22Rv1 (cell line): ENCODE measurements around the gene SPP2.

Source experiments
- H3K27ac ChIP-seq: fragments of 450-650 bp; 2 replicates; pipeline ENCODE4 v1.5.1; 2017
- ZFX ChIP-seq: fragments of 450-650 bp; IDR thresholded peaks from 2 replicates; pipeline ENCODE4 v1.6.1; 2017; ENCODE audit warnings: antibody characterized with exemption, borderline replicate concordance
- TF ChIP-seq, protein P1 (sequence below): fragments of 450-650 bp; IDR thresholded peaks from 2 replicates; pipeline ENCODE4 v1.5.1; 2017; ENCODE audit warnings: mild to moderate bottlenecking

Gene SPP2, protein sequence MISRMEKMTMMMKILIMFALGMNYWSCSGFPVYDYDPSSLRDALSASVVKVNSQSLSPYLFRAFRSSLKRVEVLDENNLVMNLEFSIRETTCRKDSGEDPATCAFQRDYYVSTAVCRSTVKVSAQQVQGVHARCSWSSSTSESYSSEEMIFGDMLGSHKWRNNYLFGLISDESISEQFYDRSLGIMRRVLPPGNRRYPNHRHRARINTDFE

DNA sequence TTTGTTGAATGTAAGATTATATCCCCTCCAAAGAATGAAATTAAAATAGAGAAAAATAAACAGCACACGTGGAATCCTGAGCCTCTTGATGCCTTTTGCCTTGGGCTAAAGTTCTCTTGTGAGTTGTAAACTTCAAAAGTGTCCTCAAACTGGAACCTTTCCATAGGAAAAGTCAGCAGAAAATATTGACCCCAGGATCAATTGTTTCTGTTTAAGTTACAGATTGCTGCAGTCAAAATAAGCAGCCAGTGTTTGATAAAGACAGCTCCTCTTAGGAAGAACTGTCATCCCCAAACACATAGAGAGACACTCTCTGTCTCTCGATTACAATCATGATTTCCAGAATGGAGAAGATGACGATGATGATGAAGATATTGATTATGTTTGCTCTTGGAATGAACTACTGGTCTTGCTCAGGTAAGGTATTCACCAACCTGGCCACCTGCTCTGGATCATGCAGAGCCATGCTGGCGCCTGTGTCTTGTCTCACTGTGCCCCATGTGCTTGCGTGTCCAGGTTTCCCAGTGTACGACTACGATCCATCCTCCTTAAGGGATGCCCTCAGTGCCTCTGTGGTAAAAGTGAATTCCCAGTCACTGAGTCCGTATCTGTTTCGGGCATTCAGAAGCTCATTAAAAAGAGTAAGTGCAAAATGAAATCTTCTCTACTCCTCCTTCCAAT, at the start of gene SPP2:
SPP2 (plus strand) TSS at position 248 of the 681 bp plus-strand sequence; CDS start at position 333, 85 bp downstream.
- no peak within 1 kb of the TSS for H3K27ac ChIP-seq
- TF ChIP-seq, protein P1, sequence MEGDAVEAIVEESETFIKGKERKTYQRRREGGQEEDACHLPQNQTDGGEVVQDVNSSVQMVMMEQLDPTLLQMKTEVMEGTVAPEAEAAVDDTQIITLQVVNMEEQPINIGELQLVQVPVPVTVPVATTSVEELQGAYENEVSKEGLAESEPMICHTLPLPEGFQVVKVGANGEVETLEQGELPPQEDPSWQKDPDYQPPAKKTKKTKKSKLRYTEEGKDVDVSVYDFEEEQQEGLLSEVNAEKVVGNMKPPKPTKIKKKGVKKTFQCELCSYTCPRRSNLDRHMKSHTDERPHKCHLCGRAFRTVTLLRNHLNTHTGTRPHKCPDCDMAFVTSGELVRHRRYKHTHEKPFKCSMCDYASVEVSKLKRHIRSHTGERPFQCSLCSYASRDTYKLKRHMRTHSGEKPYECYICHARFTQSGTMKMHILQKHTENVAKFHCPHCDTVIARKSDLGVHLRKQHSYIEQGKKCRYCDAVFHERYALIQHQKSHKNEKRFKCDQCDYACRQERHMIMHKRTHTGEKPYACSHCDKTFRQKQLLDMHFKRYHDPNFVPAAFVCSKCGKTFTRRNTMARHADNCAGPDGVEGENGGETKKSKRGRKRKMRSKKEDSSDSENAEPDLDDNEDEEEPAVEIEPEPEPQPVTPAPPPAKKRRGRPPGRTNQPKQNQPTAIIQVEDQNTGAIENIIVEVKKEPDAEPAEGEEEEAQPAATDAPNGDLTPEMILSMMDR = no peak
- TF ChIP-seq ZFX = no peak

DNA sequence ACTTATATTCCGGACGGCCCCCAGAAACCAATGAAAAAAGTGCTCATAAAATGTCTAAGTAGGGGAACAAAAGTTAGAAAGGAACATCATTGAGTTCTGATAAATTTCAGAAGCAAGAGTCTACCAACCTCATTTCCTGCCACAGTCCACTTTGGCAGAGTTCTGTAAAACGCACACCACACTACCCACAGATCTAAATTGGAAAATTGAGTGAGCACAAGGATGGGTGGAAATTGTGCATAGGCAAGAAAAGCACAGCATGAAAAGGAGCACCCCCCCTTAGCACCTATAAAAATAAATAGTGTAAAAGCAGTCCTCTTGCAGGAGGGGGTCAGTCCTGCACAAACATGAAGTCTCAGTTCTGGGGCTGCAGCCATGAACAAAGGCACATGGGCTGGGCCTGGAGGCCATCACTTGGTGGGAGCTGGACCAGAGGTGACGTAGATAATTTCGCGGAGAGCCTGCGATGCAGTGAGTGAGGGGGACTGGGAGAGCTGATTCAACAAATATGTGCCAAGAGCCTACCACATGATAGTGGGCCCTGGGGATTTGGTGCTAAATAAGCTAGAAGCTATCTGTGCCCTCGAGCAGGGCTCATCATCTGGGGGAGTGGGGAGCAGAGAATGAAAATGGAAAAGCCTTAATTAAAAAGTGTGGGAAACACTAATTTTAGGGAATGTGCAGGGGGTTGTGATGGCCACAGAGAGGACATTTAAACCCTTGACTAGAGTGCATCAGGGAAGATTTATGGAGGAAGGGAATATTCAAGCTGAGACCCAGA, 48.9 kb upstream of the SPP2 start:
- no peak for TF ChIP-seq ZFX
- TF ChIP-seq, protein P1 = no peak
- no peak overlapping the region for H3K27ac ChIP-seq

DNA sequence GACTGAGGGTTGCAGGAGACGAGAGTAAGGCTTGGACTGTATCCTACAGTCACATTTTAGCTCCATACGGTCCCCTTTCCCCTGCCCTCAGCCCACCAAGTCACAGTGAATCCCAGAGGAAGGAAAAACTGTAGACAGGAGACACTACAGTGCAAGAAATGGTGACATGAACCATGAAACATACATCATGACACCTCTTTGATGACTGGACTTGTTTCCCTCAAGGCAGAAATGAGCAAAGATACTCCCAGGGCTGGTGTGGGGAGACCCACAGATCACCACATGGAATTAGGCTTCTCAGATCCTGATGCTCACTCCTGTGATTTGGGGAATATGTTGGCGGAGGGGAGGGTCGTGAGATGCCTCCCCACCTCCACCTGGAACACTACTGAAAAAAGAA, 48.2 kb upstream of the SPP2 start:
- TF ChIP-seq ZFX = no peak
- TF ChIP-seq, protein P1 = no peak
- no peak overlapping the region for H3K27ac ChIP-seq

DNA sequence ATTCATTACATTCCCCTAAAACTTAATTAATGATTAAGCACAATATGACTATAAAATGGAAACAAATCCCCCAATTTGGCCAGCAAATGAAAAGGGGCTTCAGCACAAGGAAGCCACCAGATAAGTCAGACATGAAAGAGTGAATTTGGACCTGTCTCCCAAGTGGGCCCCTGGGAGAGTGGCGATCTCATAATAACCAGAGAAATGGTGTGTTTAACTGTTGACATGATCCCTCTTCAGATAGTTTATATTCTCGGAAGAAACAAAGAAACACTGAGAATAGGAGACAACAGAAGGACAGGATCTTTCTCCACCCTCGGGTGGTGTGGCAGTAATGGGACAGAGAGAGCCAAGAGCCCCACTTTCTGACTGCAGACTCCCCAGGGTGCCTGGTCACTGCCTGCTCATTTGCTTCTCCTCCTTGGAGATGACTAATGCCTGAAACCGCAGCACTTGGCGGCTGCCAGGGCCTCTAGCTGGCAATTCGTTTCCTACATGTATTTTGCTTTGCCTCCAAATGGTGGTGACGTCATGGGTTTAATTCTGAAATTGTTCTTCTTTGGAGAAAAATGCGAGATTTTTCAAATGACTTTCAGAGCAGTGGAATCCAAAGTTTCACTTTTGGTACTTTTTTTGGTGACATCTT, 46.4 kb upstream of the SPP2 start:
- no peak overlapping the region for H3K27ac ChIP-seq
- TF ChIP-seq, protein P1 = no peak
- no peak for TF ChIP-seq ZFX

DNA sequence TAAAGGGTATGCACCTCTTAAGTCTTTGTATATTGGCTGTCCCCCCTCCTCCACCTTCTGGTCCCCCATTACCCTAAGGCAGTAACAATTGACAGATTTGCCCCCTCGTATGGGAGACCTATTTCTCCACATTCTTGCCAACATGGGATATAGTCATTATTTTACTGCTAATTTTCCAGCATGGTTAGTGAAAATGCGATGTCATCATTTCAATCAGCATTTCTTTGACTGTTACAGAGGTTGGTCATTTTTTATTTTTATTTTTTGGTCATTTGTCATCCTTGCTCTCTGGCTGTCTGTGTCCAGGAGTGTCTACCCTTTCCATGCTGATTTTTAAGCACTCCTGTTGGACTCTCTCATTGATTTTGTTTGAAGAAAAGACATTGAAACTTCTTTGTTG, 45.4 kb upstream of the SPP2 start:
- no peak overlapping the region for H3K27ac ChIP-seq
- TF ChIP-seq ZFX = no peak
- TF ChIP-seq, protein P1 = no peak

DNA sequence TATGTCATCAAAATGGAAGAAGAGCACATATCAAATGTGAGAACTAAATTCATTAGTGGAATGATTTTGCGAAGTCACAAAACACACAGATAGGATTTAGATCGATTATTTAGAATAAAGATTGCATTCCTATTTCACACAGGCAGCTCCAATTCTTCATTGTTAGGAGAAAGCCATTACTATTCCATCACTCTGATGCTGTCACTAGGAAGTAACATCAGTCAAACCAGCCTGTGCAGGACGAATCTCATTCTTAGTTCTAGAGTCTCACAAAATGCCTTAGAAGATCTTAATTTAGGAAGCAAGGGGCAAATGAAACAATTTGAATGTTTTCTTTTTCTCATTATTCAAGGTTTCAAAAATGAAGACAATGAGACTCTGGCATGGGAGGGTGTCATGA, 44.0 kb upstream of the SPP2 start:
- H3K27ac ChIP-seq = no peak overlapping the region
- TF ChIP-seq ZFX = no peak
- TF ChIP-seq, protein P1 = no peak

DNA sequence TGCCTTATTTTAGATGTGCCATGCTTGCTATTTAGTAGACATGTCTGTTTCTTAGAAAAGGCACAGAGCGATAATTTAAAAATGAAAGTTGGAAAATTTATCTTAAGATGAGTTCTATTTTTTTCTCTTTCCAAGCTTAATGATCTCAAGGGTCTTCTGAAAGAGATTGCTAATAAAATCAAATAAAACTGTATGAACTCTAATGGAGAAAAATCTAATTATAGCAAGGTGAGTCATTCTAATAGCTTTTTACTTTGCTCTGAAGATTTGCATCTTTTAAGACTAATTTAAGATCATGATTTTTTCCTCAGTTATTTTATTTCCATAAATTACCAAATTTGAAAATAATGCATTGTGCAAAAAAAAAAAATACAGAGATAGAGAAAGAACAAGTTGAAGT, 36.1 kb upstream of the SPP2 start:
- H3K27ac ChIP-seq = no peak overlapping the region
- TF ChIP-seq, protein P1 = no peak
- TF ChIP-seq ZFX = no peak
